ENCODE measurements around the gene INPP4B.

GRCh38 chr4:142324572-142324971 is 521.5 kb downstream of the INPP4B start:
- TF ChIP-seq, protein P1, sequence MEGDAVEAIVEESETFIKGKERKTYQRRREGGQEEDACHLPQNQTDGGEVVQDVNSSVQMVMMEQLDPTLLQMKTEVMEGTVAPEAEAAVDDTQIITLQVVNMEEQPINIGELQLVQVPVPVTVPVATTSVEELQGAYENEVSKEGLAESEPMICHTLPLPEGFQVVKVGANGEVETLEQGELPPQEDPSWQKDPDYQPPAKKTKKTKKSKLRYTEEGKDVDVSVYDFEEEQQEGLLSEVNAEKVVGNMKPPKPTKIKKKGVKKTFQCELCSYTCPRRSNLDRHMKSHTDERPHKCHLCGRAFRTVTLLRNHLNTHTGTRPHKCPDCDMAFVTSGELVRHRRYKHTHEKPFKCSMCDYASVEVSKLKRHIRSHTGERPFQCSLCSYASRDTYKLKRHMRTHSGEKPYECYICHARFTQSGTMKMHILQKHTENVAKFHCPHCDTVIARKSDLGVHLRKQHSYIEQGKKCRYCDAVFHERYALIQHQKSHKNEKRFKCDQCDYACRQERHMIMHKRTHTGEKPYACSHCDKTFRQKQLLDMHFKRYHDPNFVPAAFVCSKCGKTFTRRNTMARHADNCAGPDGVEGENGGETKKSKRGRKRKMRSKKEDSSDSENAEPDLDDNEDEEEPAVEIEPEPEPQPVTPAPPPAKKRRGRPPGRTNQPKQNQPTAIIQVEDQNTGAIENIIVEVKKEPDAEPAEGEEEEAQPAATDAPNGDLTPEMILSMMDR (IDR thresholded peaks at IDR 0.05), result no peak
- TF ChIP-seq POLR2A (IDR thresholded peaks at IDR 0.05) (no peak), EP300 (IDR thresholded peaks at IDR 0.05) (no peak)

Data from ovary (tissue), 3 donors.